CD4-positive, alpha-beta T cell (primary cell): ENCODE measurements around the gene IL18RAP. TPM values are rescaled to one million over a fixed set of nuclear protein-coding genes. Genes with fewer than 3 reads are reported as not detected.

ENCODE experiments used
- ATAC-seq: fragments of 200-7000 bp; cut with Tn5 transposase; one replicate; pipeline ENCODE4 v1.10.0; 2022; ENCODE audit warnings: mild to moderate bottlenecking; ENCODE audit not compliant: poor library complexity
- CTCF ChIA-PET: fragments of 350-600 bp; sonication (Branson Sonifier 250); formaldehyde crosslinking; loops from one replicate; lab custom pipeline; 2021; ENCODE audit warnings: antibody characterized with exemption, inconsistent platforms; lab: Charles Lee
- POLR2A ChIA-PET: fragments of 350-600 bp; sonication (Branson Sonifier 250); formaldehyde crosslinking; loops from one replicate; lab custom pipeline; 2021; ENCODE audit warnings: antibody characterized with exemption, inconsistent platforms; lab: Charles Lee
- DNase-seq, 14 experiments: peaks; one replicate each; pipeline ENCODE4 v3.0.0-alpha.2; 2013 to 2020; ENCODE audit warnings: mixed read lengths in 2 of 14
- H3K27ac ChIP-seq, 2 donors: one replicate each; pipeline versions ENCODE4 v1.5.1 to v1.7.0; 2013; ENCODE audit warnings: low read length in 2 of 2, low read depth in 1 of 2, mild to moderate bottlenecking in 1 of 2
- H3K27me3 ChIP-seq, 2 experiments: 1 replicate in 1 of 2; 2 replicates in 1 of 2; pipeline versions ENCODE4 v1.6.1 to v1.7.0; 2013; ENCODE audit warnings: low read length in 2 of 2, control low read depth in 1 of 2, mild to moderate bottlenecking in 1 of 2, moderate library complexity in 1 of 2; ENCODE audit not compliant: insufficient read depth in 2 of 2, control insufficient read depth in 1 of 2
- H3K36me3 ChIP-seq: one replicate; pipeline ENCODE4 v1.6.1; 2013; ENCODE audit warnings: low read length, control low read depth; ENCODE audit not compliant: insufficient read depth
- H3K4me1 ChIP-seq: one replicate; pipeline ENCODE4 v1.6.1; 2013; ENCODE audit warnings: low read length, control low read depth; ENCODE audit not compliant: insufficient read depth
- H3K4me3 ChIP-seq: one replicate; pipeline ENCODE4 v1.5.1; 2013; ENCODE audit warnings: mild to moderate bottlenecking, low read length, moderate library complexity
- H3K9me3 ChIP-seq, 2 experiments: 1 replicate in 1 of 2; 2 replicates in 1 of 2; pipeline versions ENCODE4 v1.6.1 to v1.7.0; 2013; ENCODE audit warnings: low read length in 2 of 2, mild to moderate bottlenecking in 2 of 2, control low read depth in 1 of 2, moderate library complexity in 1 of 2; ENCODE audit not compliant: control insufficient read depth in 1 of 2, insufficient read depth in 1 of 2
- H3K27ac Mint-ChIP-seq: one replicate; pipeline ENCODE4 v1.8.0; 2020; ENCODE audit warnings: mixed read lengths
- H3K27me3 Mint-ChIP-seq: one replicate; pipeline ENCODE4 v1.8.0; 2021; ENCODE audit warnings: mixed read lengths
- H3K36me3 Mint-ChIP-seq: one replicate; pipeline ENCODE4 v1.8.0; 2021; ENCODE audit warnings: low read depth, mixed read lengths
- H3K4me1 Mint-ChIP-seq: one replicate; pipeline ENCODE4 v1.8.0; 2021; ENCODE audit warnings: low read depth, mixed read lengths
- H3K4me3 Mint-ChIP-seq: one replicate; pipeline ENCODE4 v1.8.0; 2020; ENCODE audit warnings: mild to moderate bottlenecking, mixed read lengths
- H3K9me3 Mint-ChIP-seq: one replicate; pipeline ENCODE4 v1.8.0; 2020; ENCODE audit warnings: mixed read lengths
- CTCF ChIP-seq: fragments of 200-600 bp; IDR thresholded peaks from one replicate; pipeline ENCODE4 v1.8.0; 2022; ENCODE audit warnings: antibody characterized with exemption, mild to moderate bottlenecking
- intact Hi-C, 2 experiments: fragments of 100-400 bp; cut with DNase I in 1 of 2; cut with micrococcal nuclease in 1 of 2; formaldehyde crosslinking; loops; one replicate each; pipeline versions ENCODE4 v1.15.1 to v1.9.0; 2023 to 2025; cut with DNase I, micrococcal nuclease
- total RNA-seq, 174 experiments: library from RNA in 2 of 174; stranded (reverse) in 2 of 174; gene quantifications; one replicate each; pipeline ENCODE4 v1.2.3 and lab custom pipeline; 2021 to 2026

The IL18RAP gene
- total RNA-seq, 2 experiments from 2014 or later = 2.3 to 2.6 TPM

- intact Hi-C loops = no loop called here
- ChIA-PET POLR2A (no interaction called here), CTCF (no interaction called here)
- no peaks in the 10 kb centered on the region for H3K27me3 ChIP-seq
- no peak overlapping the region for H3K4me3 ChIP-seq
- no peak for TF ChIP-seq CTCF
- no peak overlapping the region for H3K4me3 Mint-ChIP-seq
- no peak overlapping the region for H3K27ac Mint-ChIP-seq
- no peaks in the 10 kb centered on the region for H3K9me3 ChIP-seq
- no peaks in the 10 kb centered on the region for H3K9me3 Mint-ChIP-seq
- H3K36me3 ChIP-seq = no peaks in the 10 kb centered on the region
- no peak overlapping the region for H3K27ac ChIP-seq
- DNase-seq (no peak), ATAC-seq (no peak)
- peaks cover 11% of the 10 kb centered on the region for H3K4me1 ChIP-seq
- H3K4me1 Mint-ChIP-seq = peaks cover 20% of the 10 kb centered on the region
- no peaks in the 10 kb centered on the region for H3K36me3 Mint-ChIP-seq
- H3K27me3 Mint-ChIP-seq = no peaks in the 10 kb centered on the region
Observed at GRCh38 chr2:102438578-102438977, 15.6 kb downstream of the IL18RAP start.

GRCh38 chr2:102439065-102439695, 16.2 kb downstream of the IL18RAP start:
- TF ChIP-seq CTCF = no peak
- ATAC-seq (no peak), DNase-seq (no peak)
- no peak overlapping the region for H3K4me3 Mint-ChIP-seq
- H3K27ac ChIP-seq = no peak overlapping the region
- intact Hi-C loops = no loop called here
- H3K36me3 Mint-ChIP-seq = no peaks in the 10 kb centered on the region
- POLR2A ChIA-PET = no interaction called here
- H3K27ac Mint-ChIP-seq = no peak overlapping the region
- H3K36me3 ChIP-seq = no peaks in the 10 kb centered on the region
- H3K27me3 ChIP-seq = no peaks in the 10 kb centered on the region
- no peaks in the 10 kb centered on the region for H3K27me3 Mint-ChIP-seq
- peaks cover 11% of the 10 kb centered on the region for H3K4me1 ChIP-seq
- H3K9me3 ChIP-seq = no peaks in the 10 kb centered on the region
- CTCF ChIA-PET = interaction anchor here (1.0 kb wide), 1 partner anchor 198 kb away, joined by 3 read pairs; no protein-coding TSS in a partner anchor
- no peaks in the 10 kb centered on the region for H3K9me3 Mint-ChIP-seq
- H3K4me3 ChIP-seq = no peak overlapping the region
- H3K4me1 Mint-ChIP-seq = peaks cover 20% of the 10 kb centered on the region

GRCh38 chr2:102442967-102443828, 20.2 kb downstream of the IL18RAP start:
- Mint-ChIP-seq H3K27me3 (no peaks in the 10 kb centered on the region), H3K4me3 (no peak overlapping the region), H3K27ac (no peak overlapping the region), H3K4me1 (peaks cover 7% of the 10 kb centered on the region), H3K9me3 (no peaks in the 10 kb centered on the region), H3K36me3 (no peaks in the 10 kb centered on the region)
- intact Hi-C loops = loop anchor here (1.0 to 10.0 kb wide), 7 partner anchors 84 to 1028 kb away; partner anchors contain the start of gene IL18R1 (in 1 of the 2)
- no peaks in the 10 kb centered on the region for H3K36me3 ChIP-seq
- CTCF ChIA-PET = interaction anchor here (0.7 to 2.3 kb wide), 13 partner anchors 8 to 423 kb away, joined by 3 to 11 read pairs (median 3); partner anchors contain the start of gene IL18R1
- peak; percentile 84 for TF ChIP-seq CTCF
- no peaks in the 10 kb centered on the region for H3K27me3 ChIP-seq
- H3K4me3 ChIP-seq = no peak overlapping the region
- ATAC-seq (peak; percentile 78), DNase-seq (peak in 13 of 14 experiments; percentile 11 to 75 (median 29))
- no peak overlapping the region for H3K27ac ChIP-seq
- no peaks in the 10 kb centered on the region for H3K4me1 ChIP-seq
- POLR2A ChIA-PET = interaction anchor here (0.8 to 2.3 kb wide), 3 partner anchors 52 to 203 kb away, joined by 3 to 8 read pairs (median 3); no protein-coding TSS in a partner anchor
- no peaks in the 10 kb centered on the region for H3K9me3 ChIP-seq
